ENCODE data around the gene LRR1.
"Not testable (repeated sequence)": the region's sequence is repeated elsewhere in the genome, so short reads cannot be mapped to it uniquely, and the experiment has no call there.

The LRR1 gene

DNA sequence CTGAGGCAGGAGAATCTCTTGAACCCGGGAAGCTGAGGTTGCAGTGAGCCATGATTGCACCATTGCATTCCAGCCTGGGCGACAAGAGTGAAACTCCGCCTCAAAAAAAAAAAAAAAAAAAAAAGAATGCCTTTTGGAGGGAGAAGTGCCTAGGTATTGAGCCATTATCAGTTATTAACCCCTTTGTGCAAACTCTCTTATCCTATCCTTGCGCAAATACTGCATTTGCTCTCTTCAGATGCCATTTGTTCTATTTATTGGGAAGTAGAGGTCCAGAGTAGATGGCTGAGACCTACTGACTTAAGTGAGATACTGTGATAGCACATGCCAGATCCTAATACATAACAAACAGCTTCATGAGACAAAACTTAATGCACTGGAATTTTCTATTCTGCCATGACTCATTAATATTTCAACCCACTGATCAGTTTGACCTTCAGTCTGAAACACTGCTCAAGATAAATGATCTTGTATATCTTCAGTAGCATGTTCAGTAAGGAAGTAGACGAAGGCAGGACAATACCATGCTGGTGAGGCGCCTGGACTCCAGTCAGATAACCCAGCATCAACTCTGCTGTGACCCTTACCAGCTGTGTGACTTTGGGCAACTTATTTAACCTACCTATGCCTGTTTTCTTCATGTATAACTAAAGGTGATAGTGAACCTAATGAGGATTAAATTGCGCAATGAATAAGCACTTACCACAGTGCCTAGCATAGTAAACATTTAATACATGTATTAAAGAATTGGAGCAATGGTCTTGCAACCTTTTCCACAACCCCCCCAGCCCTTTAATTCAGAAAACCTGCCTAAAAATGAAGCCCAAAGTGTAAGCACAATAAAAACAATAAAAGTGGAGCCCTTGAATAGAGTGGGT, 42.0 kb downstream of the LRR1 start:
- Histone ChIP-seq H3K9me3 (ENCODE audit: control extremely low read depth in 1 of 5, control insufficient read depth in 4 of 5, insufficient read depth in 2 of 5, low read depth in 1 of 5, low read length in 4 of 5) (no peaks in the 10 kb centered on the region), H3K27me3 (replicated peaks in 2 of 5; ENCODE audit: control insufficient read depth in 4 of 5, insufficient read depth in 5 of 5, low read length in 4 of 5) (no peaks in the 10 kb centered on the region), H3K27ac (ENCODE audit: insufficient read depth in 1 of 2, low read depth in 1 of 2, low read length in 2 of 2, poor library complexity in 1 of 2, severe bottlenecking in 2 of 2) (no peak overlapping the region), H3K36me3 (ENCODE audit: control insufficient read depth in 4 of 4, insufficient read depth in 4 of 4, low read length in 3 of 4) (peaks cover 4 to 48% (median 16%) of the 10 kb centered on the region in 4 experiments), H3K4me1 (ENCODE audit: control extremely low read depth in 1 of 4, control insufficient read depth in 4 of 4, insufficient read depth in 4 of 4, low read length in 3 of 4) (peaks cover 0 to 16% (median 8%) of the 10 kb centered on the region in 4 experiments), H3K4me3 (ENCODE audit: control insufficient read depth in 1 of 7, extremely low read depth in 1 of 7, insufficient read depth in 4 of 7, low read depth in 2 of 7, low read length in 6 of 7) (no peak overlapping the region)
- ChIA-PET CTCF (interaction anchor here (0.6 to 2.0 kb wide), 3 partner anchors 13 to 56 kb away, joined by 3 to 5 read pairs (median 4); no protein-coding TSS in a partner anchor), POLR2A (no interaction called here)
- DNase-seq, result no peak
- WGBS (ENCODE audit: insufficient coverage), result 89% methylated on average over 2 of the region's 7 CpGs

GRCh38 chr14:49641697-49642129, 43.0 kb downstream of the LRR1 start:
- peaks cover 0 to 8% (median 3%) of the 10 kb centered on the region in 4 experiments for H3K4me1 ChIP-seq (ENCODE audit: control extremely low read depth in 1 of 4, control insufficient read depth in 4 of 4, insufficient read depth in 4 of 4, low read length in 3 of 4)
- no peak overlapping the region for H3K4me3 ChIP-seq (ENCODE audit: control insufficient read depth in 1 of 7, extremely low read depth in 1 of 7, insufficient read depth in 4 of 7, low read depth in 2 of 7, low read length in 6 of 7)
- no peak for DNase-seq
- WGBS (ENCODE audit: insufficient coverage), result 78% methylated on average over 8 of the region's 8 CpGs
- POLR2A ChIA-PET, result interaction anchor here (1.2 kb wide), 1 partner anchor 1190 kb away, joined by 3 read pairs; no protein-coding TSS in a partner anchor
- H3K27ac ChIP-seq (ENCODE audit: insufficient read depth in 1 of 2, low read depth in 1 of 2, low read length in 2 of 2, poor library complexity in 1 of 2, severe bottlenecking in 2 of 2), result no peak overlapping the region
- peaks cover 4 to 49% (median 16%) of the 10 kb centered on the region in 4 experiments for H3K36me3 ChIP-seq (ENCODE audit: control insufficient read depth in 4 of 4, insufficient read depth in 4 of 4, low read length in 3 of 4)
- CTCF ChIA-PET, result interaction anchor here (1.4 kb wide), 1 partner anchor 12 kb away, joined by 5 read pairs; no protein-coding TSS in a partner anchor
- no peaks in the 10 kb centered on the region for H3K9me3 ChIP-seq (ENCODE audit: control extremely low read depth in 1 of 5, control insufficient read depth in 4 of 5, insufficient read depth in 2 of 5, low read depth in 1 of 5, low read length in 4 of 5)
- no peaks in the 10 kb centered on the region for H3K27me3 ChIP-seq (replicated peaks in 2 of 5; ENCODE audit: control insufficient read depth in 4 of 5, insufficient read depth in 5 of 5, low read length in 4 of 5)

- peaks cover 5 to 50% (median 20%) of the 10 kb centered on the region in 4 experiments for H3K36me3 ChIP-seq (ENCODE audit: control insufficient read depth in 4 of 4, insufficient read depth in 4 of 4, low read length in 3 of 4)
- CTCF ChIA-PET, result no interaction called here
- H3K27ac ChIP-seq (ENCODE audit: insufficient read depth in 1 of 2, low read depth in 1 of 2, low read length in 2 of 2, poor library complexity in 1 of 2, severe bottlenecking in 2 of 2), result no peak overlapping the region
Observed at GRCh38 chr14:49642163-49642562, 43.4 kb downstream of the LRR1 start.

DNA sequence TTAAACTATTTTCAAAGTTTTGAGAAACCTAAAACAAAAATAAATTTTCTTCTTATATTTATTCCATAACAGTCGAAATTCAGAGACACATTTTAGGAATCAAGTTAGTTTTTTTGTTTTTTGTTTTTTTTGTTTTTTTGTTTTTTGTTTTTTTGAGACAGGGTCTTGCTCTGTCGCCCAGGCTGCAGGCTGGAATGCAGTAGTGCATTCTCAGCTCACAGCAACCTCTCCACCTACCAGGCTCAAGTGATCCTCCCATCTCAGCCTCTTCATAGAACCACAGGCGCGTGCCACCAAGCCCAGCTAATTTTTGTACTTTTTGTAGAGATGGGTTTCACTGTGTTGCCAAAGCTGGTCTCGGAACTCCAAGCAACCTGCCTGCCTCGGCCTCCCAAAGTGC, 54.8 kb downstream of the LRR1 start:
- H3K27ac ChIP-seq (ENCODE audit: insufficient read depth in 1 of 2, low read depth in 1 of 2, low read length in 2 of 2, poor library complexity in 1 of 2, severe bottlenecking in 2 of 2), result no peak overlapping the region
- no peak overlapping the region for H3K4me3 ChIP-seq (ENCODE audit: control insufficient read depth in 1 of 7, extremely low read depth in 1 of 7, insufficient read depth in 4 of 7, low read depth in 2 of 7, low read length in 6 of 7)
- CTCF ChIA-PET, result interaction anchor here (1.4 kb wide), 1 partner anchor 12 kb away, joined by 5 read pairs; no protein-coding TSS in a partner anchor
- H3K27me3 ChIP-seq (replicated peaks in 2 of 5; ENCODE audit: control insufficient read depth in 4 of 5, insufficient read depth in 5 of 5, low read length in 4 of 5), result no peaks in the 10 kb centered on the region
- H3K4me1 ChIP-seq (ENCODE audit: control extremely low read depth in 1 of 4, control insufficient read depth in 4 of 4, insufficient read depth in 4 of 4, low read length in 3 of 4), result no peaks in the 10 kb centered on the region
- no CpG with 5 or more reads among the region's 6 CpGs for WGBS (ENCODE audit: insufficient coverage)
- DNase-seq, result no peak
- POLR2A ChIA-PET, result no interaction called here
- no peaks in the 10 kb centered on the region for H3K9me3 ChIP-seq (ENCODE audit: control extremely low read depth in 1 of 5, control insufficient read depth in 4 of 5, insufficient read depth in 2 of 5, low read depth in 1 of 5, low read length in 4 of 5)
- peaks cover 0 to 27% (median 14%) of the 10 kb centered on the region in 4 experiments for H3K36me3 ChIP-seq (ENCODE audit: control insufficient read depth in 4 of 4, insufficient read depth in 4 of 4, low read length in 3 of 4)

More at GRCh38 chr14:49642163-49642562, 43.4 kb downstream of the LRR1 start:
- POLR2A ChIA-PET, result interaction anchor here (1.2 kb wide), 1 partner anchor 1190 kb away, joined by 3 read pairs; no protein-coding TSS in a partner anchor
- Histone ChIP-seq H3K27me3 (replicated peaks in 2 of 5; ENCODE audit: control insufficient read depth in 4 of 5, insufficient read depth in 5 of 5, low read length in 4 of 5) (no peaks in the 10 kb centered on the region), H3K4me3 (ENCODE audit: control insufficient read depth in 1 of 7, extremely low read depth in 1 of 7, insufficient read depth in 4 of 7, low read depth in 2 of 7, low read length in 6 of 7) (no peak overlapping the region), H3K4me1 (ENCODE audit: control extremely low read depth in 1 of 4, control insufficient read depth in 4 of 4, insufficient read depth in 4 of 4, low read length in 3 of 4) (peaks cover 0 to 8% (median 2%) of the 10 kb centered on the region in 4 experiments), H3K9me3 (ENCODE audit: control extremely low read depth in 1 of 5, control insufficient read depth in 4 of 5, insufficient read depth in 2 of 5, low read depth in 1 of 5, low read length in 4 of 5) (no peaks in the 10 kb centered on the region)
- no peak for DNase-seq

DNA sequence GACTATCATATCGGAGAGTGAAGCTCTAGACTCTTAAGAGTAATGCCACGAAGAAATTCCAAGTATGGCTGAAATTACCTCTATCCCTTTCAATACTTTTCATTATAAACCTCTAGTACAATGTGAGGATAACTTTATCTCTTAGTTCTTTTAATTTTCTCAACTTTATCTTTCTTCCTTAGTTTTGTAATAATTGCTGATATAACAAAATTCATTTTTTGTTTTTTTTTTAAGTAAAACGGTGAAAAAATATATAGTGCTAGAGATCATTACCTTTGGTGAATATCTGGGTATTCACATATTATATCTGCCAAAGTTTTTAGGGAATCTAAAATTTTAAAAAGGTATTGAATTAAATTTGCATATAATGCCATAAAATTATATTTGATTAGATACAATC, 55.8 kb downstream of the LRR1 start:
- Histone ChIP-seq H3K27ac (ENCODE audit: insufficient read depth in 1 of 2, low read depth in 1 of 2, low read length in 2 of 2, poor library complexity in 1 of 2, severe bottlenecking in 2 of 2) (no peak overlapping the region), H3K4me3 (ENCODE audit: control insufficient read depth in 1 of 7, extremely low read depth in 1 of 7, insufficient read depth in 4 of 7, low read depth in 2 of 7, low read length in 6 of 7) (no peak overlapping the region), H3K36me3 (ENCODE audit: control insufficient read depth in 4 of 4, insufficient read depth in 4 of 4, low read length in 3 of 4) (peaks cover 0 to 25% (median 12%) of the 10 kb centered on the region in 4 experiments), H3K4me1 (ENCODE audit: control extremely low read depth in 1 of 4, control insufficient read depth in 4 of 4, insufficient read depth in 4 of 4, low read length in 3 of 4) (no peaks in the 10 kb centered on the region), H3K27me3 (replicated peaks in 2 of 5; ENCODE audit: control insufficient read depth in 4 of 5, insufficient read depth in 5 of 5, low read length in 4 of 5) (no peaks in the 10 kb centered on the region), H3K9me3 (ENCODE audit: control extremely low read depth in 1 of 5, control insufficient read depth in 4 of 5, insufficient read depth in 2 of 5, low read depth in 1 of 5, low read length in 4 of 5) (no peaks in the 10 kb centered on the region)
- WGBS (ENCODE audit: insufficient coverage), result no CpG with 5 or more reads among the region's 3 CpGs
- DNase-seq, result no peak
- POLR2A ChIA-PET, result no interaction called here
- CTCF ChIA-PET, result interaction anchor here (0.6 to 1.4 kb wide), 3 partner anchors 13 to 77 kb away, joined by 3 to 5 read pairs (median 3); no protein-coding TSS in a partner anchor

- H3K4me1 ChIP-seq (ENCODE audit: control extremely low read depth in 1 of 4, control insufficient read depth in 4 of 4, insufficient read depth in 4 of 4, low read length in 3 of 4); POLR2A ChIA-PET; H3K27me3 ChIP-seq (replicated peaks in 2 of 5; ENCODE audit: control insufficient read depth in 4 of 5, insufficient read depth in 5 of 5, low read length in 4 of 5); DNase-seq; H3K27ac ChIP-seq (ENCODE audit: insufficient read depth in 1 of 2, low read depth in 1 of 2, low read length in 2 of 2, poor library complexity in 1 of 2, severe bottlenecking in 2 of 2); H3K9me3 ChIP-seq (ENCODE audit: control extremely low read depth in 1 of 5, control insufficient read depth in 4 of 5, insufficient read depth in 2 of 5, low read depth in 1 of 5, low read length in 4 of 5); H3K4me3 ChIP-seq (ENCODE audit: control insufficient read depth in 1 of 7, extremely low read depth in 1 of 7, insufficient read depth in 4 of 7, low read depth in 2 of 7, low read length in 6 of 7); CTCF ChIA-PET: not testable (repeated sequence)
- 100% methylated on average over 2 of the region's 6 CpGs for WGBS (ENCODE audit: insufficient coverage)
- H3K36me3 ChIP-seq (ENCODE audit: control insufficient read depth in 4 of 4, insufficient read depth in 4 of 4, low read length in 3 of 4), result peaks cover 0 to 13% (median 9%) of the 10 kb centered on the region in 4 experiments
Observed at GRCh38 chr14:49657500-49657899, 58.8 kb downstream of the LRR1 start.
